ENCODE data around the gene DDO.

The DDO gene

DNA sequence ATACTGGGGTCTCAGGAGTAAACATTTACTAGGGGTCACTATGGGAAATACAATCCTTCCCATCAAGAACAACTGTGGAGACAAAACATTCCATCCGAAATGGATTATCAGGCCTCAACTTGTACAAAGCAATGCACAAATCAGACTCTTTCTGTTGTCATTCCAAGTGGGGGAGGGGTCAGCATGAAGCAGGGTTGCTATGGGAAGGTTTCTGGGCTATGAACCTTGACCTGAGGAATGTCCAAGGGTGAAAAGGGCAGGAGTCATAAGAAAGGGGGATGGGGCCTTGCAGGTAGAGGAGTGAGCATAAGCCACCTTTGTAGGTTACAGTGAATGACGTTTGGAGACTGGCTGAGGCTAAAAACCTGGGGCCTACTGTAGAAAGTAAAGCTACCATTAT lies 60.4 kb downstream of the DDO start:
- TF ChIP-seq ZNF70 (CRISPR knock-in tag; IDR thresholded peaks at IDR 0.05) = no peak
- ATAC-seq = no peak

DNA sequence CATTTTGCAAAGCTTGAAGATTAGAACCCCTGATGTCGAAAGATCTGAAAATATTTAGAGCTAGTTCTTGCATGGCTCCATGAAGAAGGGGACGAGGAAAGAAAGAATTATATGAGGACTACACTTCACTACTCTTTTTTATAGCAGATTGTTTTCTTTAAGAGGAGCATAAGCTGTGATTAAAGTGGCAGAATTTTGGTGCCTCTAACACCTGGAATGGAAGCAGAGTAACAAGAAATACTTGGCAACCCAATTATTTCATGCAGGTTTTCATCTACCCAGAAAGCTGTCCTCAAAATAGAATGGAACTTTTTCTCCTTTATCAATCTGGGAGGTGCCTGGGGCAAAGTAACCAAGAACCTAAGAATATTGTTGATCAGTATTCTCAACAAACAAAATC lies 61.2 kb downstream of the DDO start:
- TF ChIP-seq CSDC2 (CRISPR knock-in tag; IDR thresholded peaks at IDR 0.05) (no peak), ZNF565 (CRISPR knock-in tag; conservative IDR thresholded peaks at IDR 0.05; ENCODE audit: low read depth) (no peak), TOX (CRISPR knock-in tag; IDR thresholded peaks at IDR 0.05; ENCODE audit: borderline replicate concordance) (no peak)
- ATAC-seq = no peak

DNA sequence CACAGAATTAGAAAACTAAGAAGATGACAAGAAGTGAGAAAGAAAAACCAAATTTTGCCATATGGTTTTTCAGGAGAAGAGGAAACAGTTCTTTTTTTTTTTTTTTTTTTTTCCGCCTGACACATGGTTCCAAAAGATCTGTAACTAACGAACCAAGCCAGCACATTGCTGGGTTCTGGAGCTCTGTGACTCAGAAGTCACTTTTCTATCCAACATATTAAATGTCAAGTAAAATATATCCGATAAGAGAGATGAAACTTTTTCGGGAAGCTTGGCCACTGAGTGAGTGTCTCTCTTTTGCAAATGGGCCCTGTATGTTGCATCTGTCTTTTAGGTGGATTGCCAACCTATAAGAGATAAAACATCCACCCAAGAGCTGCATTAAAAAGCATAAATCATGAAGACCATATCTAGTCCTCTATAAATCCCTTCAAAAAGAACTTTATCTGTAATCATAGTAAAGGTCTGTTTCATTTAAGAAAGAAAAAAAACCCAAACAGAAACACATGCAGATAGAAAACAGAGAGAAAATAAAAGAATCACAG lies 61.8 kb downstream of the DDO start:
- TF ChIP-seq CSDC2 (CRISPR knock-in tag; IDR thresholded peaks at IDR 0.05) (no peak), RARB (CRISPR knock-in tag; IDR thresholded peaks at IDR 0.05) (no peak), ZNF70 (CRISPR knock-in tag; IDR thresholded peaks at IDR 0.05) (no peak), TOX (CRISPR knock-in tag; IDR thresholded peaks at IDR 0.05; ENCODE audit: borderline replicate concordance) (no peak), ISL1 (CRISPR knock-in tag; IDR thresholded peaks at IDR 0.05) (peak; percentile 62), BACH2 (CRISPR knock-in tag; IDR thresholded peaks at IDR 0.05; ENCODE audit: borderline replicate concordance) (no peak)
- TF ChIP-seq, protein P1, sequence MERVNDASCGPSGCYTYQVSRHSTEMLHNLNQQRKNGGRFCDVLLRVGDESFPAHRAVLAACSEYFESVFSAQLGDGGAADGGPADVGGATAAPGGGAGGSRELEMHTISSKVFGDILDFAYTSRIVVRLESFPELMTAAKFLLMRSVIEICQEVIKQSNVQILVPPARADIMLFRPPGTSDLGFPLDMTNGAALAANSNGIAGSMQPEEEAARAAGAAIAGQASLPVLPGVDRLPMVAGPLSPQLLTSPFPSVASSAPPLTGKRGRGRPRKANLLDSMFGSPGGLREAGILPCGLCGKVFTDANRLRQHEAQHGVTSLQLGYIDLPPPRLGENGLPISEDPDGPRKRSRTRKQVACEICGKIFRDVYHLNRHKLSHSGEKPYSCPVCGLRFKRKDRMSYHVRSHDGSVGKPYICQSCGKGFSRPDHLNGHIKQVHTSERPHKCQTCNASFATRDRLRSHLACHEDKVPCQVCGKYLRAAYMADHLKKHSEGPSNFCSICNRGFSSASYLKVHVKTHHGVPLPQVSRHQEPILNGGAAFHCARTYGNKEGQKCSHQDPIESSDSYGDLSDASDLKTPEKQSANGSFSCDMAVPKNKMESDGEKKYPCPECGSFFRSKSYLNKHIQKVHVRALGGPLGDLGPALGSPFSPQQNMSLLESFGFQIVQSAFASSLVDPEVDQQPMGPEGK (CRISPR knock-in tag; IDR thresholded peaks at IDR 0.05; ENCODE audit: borderline replicate concordance) = no peak
- TF ChIP-seq, protein P2, sequence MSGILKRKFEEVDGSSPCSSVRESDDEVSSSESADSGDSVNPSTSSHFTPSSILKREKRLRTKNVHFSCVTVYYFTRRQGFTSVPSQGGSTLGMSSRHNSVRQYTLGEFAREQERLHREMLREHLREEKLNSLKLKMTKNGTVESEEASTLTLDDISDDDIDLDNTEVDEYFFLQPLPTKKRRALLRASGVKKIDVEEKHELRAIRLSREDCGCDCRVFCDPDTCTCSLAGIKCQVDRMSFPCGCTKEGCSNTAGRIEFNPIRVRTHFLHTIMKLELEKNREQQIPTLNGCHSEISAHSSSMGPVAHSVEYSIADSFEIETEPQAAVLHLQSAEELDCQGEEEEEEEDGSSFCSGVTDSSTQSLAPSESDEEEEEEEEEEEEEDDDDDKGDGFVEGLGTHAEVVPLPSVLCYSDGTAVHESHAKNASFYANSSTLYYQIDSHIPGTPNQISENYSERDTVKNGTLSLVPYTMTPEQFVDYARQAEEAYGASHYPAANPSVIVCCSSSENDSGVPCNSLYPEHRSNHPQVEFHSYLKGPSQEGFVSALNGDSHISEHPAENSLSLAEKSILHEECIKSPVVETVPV (CRISPR knock-in tag; IDR thresholded peaks at IDR 0.05) = no peak
- no peak; the same call in 2 of the 3 replicates for ATAC-seq

DNA sequence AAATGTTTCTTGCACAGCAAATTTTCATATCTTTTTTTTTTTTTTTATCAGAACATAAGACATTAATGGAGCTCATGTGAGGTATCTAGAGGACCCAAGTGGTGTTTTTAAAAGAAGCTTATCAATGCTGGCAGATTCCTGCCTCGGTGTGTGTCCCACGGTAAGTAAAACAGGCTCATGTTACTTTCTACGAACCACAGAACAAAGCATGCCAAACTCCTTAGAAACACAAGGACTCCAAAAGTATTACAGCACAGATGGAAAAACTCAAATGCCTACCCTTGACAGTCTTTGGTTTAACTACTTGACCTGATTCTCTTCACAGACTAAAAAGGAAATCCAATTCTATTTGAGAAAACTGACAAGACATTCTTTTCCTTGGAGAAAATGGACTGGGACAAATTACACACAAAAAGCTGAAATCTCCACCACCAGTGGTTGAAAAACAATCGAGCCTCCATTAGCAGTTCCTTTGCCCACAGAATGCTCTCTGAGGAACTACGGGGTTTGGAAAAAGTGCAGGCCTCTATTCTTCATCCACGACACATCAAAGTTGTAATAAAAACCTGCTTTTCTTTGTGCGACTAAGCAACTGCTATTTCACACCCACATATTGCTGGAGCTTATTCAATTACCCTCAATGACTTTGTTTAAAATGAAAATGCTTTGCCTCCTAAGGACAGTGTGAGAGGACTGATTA lies 62.7 kb downstream of the DDO start:
- TF ChIP-seq ISL1 (CRISPR knock-in tag; IDR thresholded peaks at IDR 0.05) = no peak; the same call in 1 of the 2 replicates
- TF ChIP-seq TOX (CRISPR knock-in tag; IDR thresholded peaks at IDR 0.05; ENCODE audit: borderline replicate concordance) = peak; percentile 47; the same call in 1 of the 2 replicates
- TF ChIP-seq ZFP30 (CRISPR knock-in tag; IDR thresholded peaks at IDR 0.05) = no peak
- no peak for TF ChIP-seq RARB (CRISPR knock-in tag; IDR thresholded peaks at IDR 0.05)
- no peak for TF ChIP-seq ZNF70 (CRISPR knock-in tag; IDR thresholded peaks at IDR 0.05)
- TF ChIP-seq, protein P1 (CRISPR knock-in tag; IDR thresholded peaks at IDR 0.05; ENCODE audit: borderline replicate concordance) = no peak
- TF ChIP-seq OSR1 (CRISPR knock-in tag; IDR thresholded peaks at IDR 0.05) = no peak
- TF ChIP-seq, protein P2 (CRISPR knock-in tag; IDR thresholded peaks at IDR 0.05) = no peak
- peak; percentile 83 for ATAC-seq

DNA sequence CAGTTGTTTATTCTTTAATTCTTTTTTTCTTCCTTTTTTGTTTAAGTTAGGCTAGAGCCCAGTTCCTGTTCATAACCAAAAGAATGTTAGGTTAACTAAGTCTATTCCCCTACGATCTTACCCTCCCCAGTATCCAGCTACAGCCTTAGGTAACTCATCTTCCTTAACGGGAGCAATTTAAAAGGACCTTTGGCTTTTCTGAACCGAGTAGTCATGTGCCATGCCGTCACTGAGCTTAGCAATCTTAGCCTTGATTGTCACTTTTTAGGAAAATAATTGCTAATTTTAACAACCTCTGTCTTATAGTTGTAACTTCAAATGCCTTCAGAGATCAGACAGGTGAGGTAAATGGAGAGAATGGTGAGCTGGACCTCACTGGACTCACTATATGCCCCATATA lies 63.4 kb downstream of the DDO start:
- ATAC-seq = no peak

More for the DNA sequence above, 63.4 kb downstream of the DDO start:
- no peak for TF ChIP-seq ZC3H10 (CRISPR knock-in tag; IDR thresholded peaks at IDR 0.05)
- TF ChIP-seq PPARA (CRISPR knock-in tag; IDR thresholded peaks at IDR 0.05; ENCODE audit: borderline replicate concordance) = no peak
- no peak for TF ChIP-seq GLIS3 (CRISPR knock-in tag; IDR thresholded peaks at IDR 0.05)
- TF ChIP-seq ZNF8 (CRISPR knock-in tag; IDR thresholded peaks at IDR 0.05) = no peak
- TF ChIP-seq, protein P1 (CRISPR knock-in tag; IDR thresholded peaks at IDR 0.05; ENCODE audit: borderline replicate concordance) = no peak

Measured in SK-N-SH treated with all-trans-retinoic acid at 6 μM for 48 hours (cell line).